ENCODE results near the gene KRT78. TPM values are rescaled to one million over a fixed set of nuclear protein-coding genes. Genes with fewer than 3 reads are reported as not detected.

KRT78 gene
- total RNA-seq, 2 experiments from 2014 or later = not detected

- H3K4me1 ChIP-seq (ENCODE audit: insufficient read depth, low read length) = no peaks in the 10 kb centered on the region
- ATAC-seq (ENCODE audit: poor library complexity) (no peak), DNase-seq (no peak)
- no peak overlapping the region for H3K4me3 ChIP-seq (ENCODE audit: low read length)
- Mint-ChIP-seq H3K4me1 (ENCODE audit: low read depth) (peaks cover 13% of the 10 kb centered on the region), H3K27me3 (no peaks in the 10 kb centered on the region), H3K36me3 (ENCODE audit: low read depth) (no peaks in the 10 kb centered on the region), H3K9me3 (no peaks in the 10 kb centered on the region), H3K27ac (no peak overlapping the region), H3K4me3 (no peak overlapping the region)
- peaks cover 0 to 3% of the 10 kb centered on the region in 2 experiments for H3K27me3 ChIP-seq (ENCODE audit: control insufficient read depth in 1 of 2, insufficient read depth in 2 of 2, low read length in 2 of 2)
- TF ChIP-seq CTCF (IDR thresholded peaks at IDR 0.05) = no peak
- no peak overlapping the region for H3K27ac ChIP-seq (ENCODE audit: low read depth in 1 of 2, low read length in 2 of 2)
- intact Hi-C loops (cut with DNase I, micrococcal nuclease) = no loop called here
- H3K9me3 ChIP-seq (ENCODE audit: control insufficient read depth in 1 of 2, insufficient read depth in 1 of 2, low read length in 2 of 2) = no peaks in the 10 kb centered on the region
- H3K36me3 ChIP-seq (ENCODE audit: insufficient read depth, low read length) = no peaks in the 10 kb centered on the region
- CTCF ChIA-PET = no interaction called here
- POLR2A ChIA-PET = no interaction called here
These were observed 32.9 kb downstream of the KRT78 start for GRCh38 chr12:52815676-52816588.

DNA sequence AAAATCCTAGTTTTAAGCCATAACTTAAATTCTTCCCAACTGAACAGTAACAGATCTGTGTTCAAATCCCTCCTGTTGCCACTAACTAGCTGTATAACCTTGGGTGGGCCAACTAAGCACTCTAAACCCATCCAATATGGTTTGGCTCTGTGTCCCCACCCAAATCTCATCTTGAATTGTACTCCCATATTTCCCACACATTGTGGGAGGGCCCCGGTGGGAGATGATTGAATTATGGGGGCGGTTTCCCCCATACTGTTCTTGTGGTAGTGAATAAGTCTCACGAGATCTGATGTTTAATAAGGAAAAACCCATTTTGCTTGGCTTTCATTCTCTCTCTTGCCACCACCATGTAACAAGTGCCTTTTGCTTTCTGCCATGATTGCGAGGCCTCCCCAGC lies 33.6 kb downstream of the KRT78 start:
- Mint-ChIP-seq H3K27ac (no peak overlapping the region), H3K27me3 (no peaks in the 10 kb centered on the region), H3K4me1 (ENCODE audit: low read depth) (peaks cover 13% of the 10 kb centered on the region), H3K9me3 (no peaks in the 10 kb centered on the region), H3K36me3 (ENCODE audit: low read depth) (no peaks in the 10 kb centered on the region), H3K4me3 (no peak overlapping the region)
- no peak for TF ChIP-seq CTCF (IDR thresholded peaks at IDR 0.05)
- ChIA-PET CTCF (no interaction called here), POLR2A (no interaction called here)
- ATAC-seq (ENCODE audit: poor library complexity) (no peak), DNase-seq (no peak)
- Histone ChIP-seq H3K27me3 (ENCODE audit: control insufficient read depth in 1 of 2, insufficient read depth in 2 of 2, low read length in 2 of 2) (peaks cover 0 to 3% of the 10 kb centered on the region in 2 experiments), H3K36me3 (ENCODE audit: insufficient read depth, low read length) (no peaks in the 10 kb centered on the region), H3K9me3 (ENCODE audit: control insufficient read depth in 1 of 2, insufficient read depth in 1 of 2, low read length in 2 of 2) (no peaks in the 10 kb centered on the region), H3K4me1 (ENCODE audit: insufficient read depth, low read length) (no peaks in the 10 kb centered on the region), H3K4me3 (ENCODE audit: low read length) (no peak overlapping the region), H3K27ac (ENCODE audit: low read depth in 1 of 2, low read length in 2 of 2) (no peak overlapping the region)
- intact Hi-C loops (cut with DNase I, micrococcal nuclease) = no loop called here

GRCh38 chr12:52814710-52815155 lies 34.1 kb downstream of the KRT78 start:
- Histone ChIP-seq H3K27ac (ENCODE audit: low read depth in 1 of 2, low read length in 2 of 2) (no peak overlapping the region), H3K9me3 (ENCODE audit: control insufficient read depth in 1 of 2, insufficient read depth in 1 of 2, low read length in 2 of 2) (no peaks in the 10 kb centered on the region), H3K27me3 (ENCODE audit: control insufficient read depth in 1 of 2, insufficient read depth in 2 of 2, low read length in 2 of 2) (peaks cover 0 to 3% of the 10 kb centered on the region in 2 experiments), H3K4me1 (ENCODE audit: insufficient read depth, low read length) (no peaks in the 10 kb centered on the region), H3K4me3 (ENCODE audit: low read length) (no peak overlapping the region), H3K36me3 (ENCODE audit: insufficient read depth, low read length) (no peaks in the 10 kb centered on the region)
- H3K4me3 Mint-ChIP-seq = no peak overlapping the region
- CTCF ChIA-PET = no interaction called here
- intact Hi-C loops (cut with DNase I, micrococcal nuclease) = no loop called here
- DNase-seq (no peak), ATAC-seq (ENCODE audit: poor library complexity) (no peak)
- peaks cover 13% of the 10 kb centered on the region for H3K4me1 Mint-ChIP-seq (ENCODE audit: low read depth)
- no peak overlapping the region for H3K27ac Mint-ChIP-seq
- H3K36me3 Mint-ChIP-seq (ENCODE audit: low read depth) = no peaks in the 10 kb centered on the region
- H3K27me3 Mint-ChIP-seq = no peaks in the 10 kb centered on the region
- no peaks in the 10 kb centered on the region for H3K9me3 Mint-ChIP-seq
- POLR2A ChIA-PET = no interaction called here
- TF ChIP-seq CTCF (IDR thresholded peaks at IDR 0.05) = no peak

All from CD4-positive, alpha-beta T cell (primary cell).